ENCODE data around the gene COL18A1.
A peak's percentile ranks its signal among the peaks of the same experiment; 100 is the strongest.

COL18A1 gene

GRCh38 chr21:45480701-45481500 is 75.9 kb downstream of the COL18A1 start:
- H3K4me1 Mint-ChIP-seq, result peaks cover 25% of the 10 kb centered on the region
- no peak overlapping the region for H3K4me3 Mint-ChIP-seq
- no peaks in the 10 kb centered on the region for H3K9me3 Mint-ChIP-seq
- H3K36me3 Mint-ChIP-seq, result peaks cover 6% of the 10 kb centered on the region
- ATAC-seq, result no peak
- H3K27ac Mint-ChIP-seq, result no peak overlapping the region
- no peak for DNase-seq (ENCODE audit: low spot score in 2 of 2)

- Mint-ChIP-seq H3K9me3 (no peaks in the 10 kb centered on the region), H3K4me1 (peaks cover 25% of the 10 kb centered on the region), H3K27ac (no peak overlapping the region), H3K4me3 (no peak overlapping the region), H3K36me3 (peaks cover 6% of the 10 kb centered on the region)
- ATAC-seq (no peak), DNase-seq (ENCODE audit: low spot score in 2 of 2) (no peak)
Measured at GRCh38 chr21:45481566-45481965, 76.6 kb downstream of the COL18A1 start.

- Mint-ChIP-seq H3K27ac (peak overlapping the region; percentile 86), H3K36me3 (peaks cover 6% of the 10 kb centered on the region), H3K4me3 (peak overlapping the region; percentile 54), H3K9me3 (no peaks in the 10 kb centered on the region), H3K4me1 (peaks cover 25% of the 10 kb centered on the region)
- DNase-seq (ENCODE audit: low spot score in 2 of 2) (no peak), ATAC-seq (no peak)
Measured at GRCh38 chr21:45481977-45482898, 77.3 kb downstream of the COL18A1 start.

- no peaks in the 10 kb centered on the region for H3K9me3 Mint-ChIP-seq
- DNase-seq (ENCODE audit: low spot score in 2 of 2), result peak in 1 of 2 donors; percentile 62
- ATAC-seq, result peak; percentile 22
- peaks cover 6% of the 10 kb centered on the region for H3K36me3 Mint-ChIP-seq
- peak overlapping the region; percentile 86 for H3K27ac Mint-ChIP-seq
- peaks cover 20% of the 10 kb centered on the region for H3K4me1 Mint-ChIP-seq
- peak overlapping the region; percentile 54 for H3K4me3 Mint-ChIP-seq
Measured at GRCh38 chr21:45482899-45483821, 78.2 kb downstream of the COL18A1 start.

- peaks cover 11% of the 10 kb centered on the region for H3K4me1 Mint-ChIP-seq
- ATAC-seq, result no peak
- no peak overlapping the region for H3K4me3 Mint-ChIP-seq
Measured at GRCh38 chr21:45484318-45484717, 79.4 kb downstream of the COL18A1 start.

GRCh38 chr21:45485686-45486442 is 80.9 kb downstream of the COL18A1 start:
- Mint-ChIP-seq H3K36me3 (peaks cover 6% of the 10 kb centered on the region), H3K4me3 (no peak overlapping the region), H3K4me1 (peaks cover 7% of the 10 kb centered on the region), H3K9me3 (no peaks in the 10 kb centered on the region), H3K27ac (no peak overlapping the region)
- DNase-seq (ENCODE audit: low spot score in 2 of 2) (no peak), ATAC-seq (no peak)

More at GRCh38 chr21:45484318-45484717, 79.4 kb downstream of the COL18A1 start:
- DNase-seq (ENCODE audit: low spot score in 2 of 2), result no peak
- Mint-ChIP-seq H3K36me3 (peaks cover 6% of the 10 kb centered on the region), H3K27ac (no peak overlapping the region), H3K9me3 (no peaks in the 10 kb centered on the region)

GRCh38 chr21:45486443-45487160 is 81.6 kb downstream of the COL18A1 start:
- H3K4me3 Mint-ChIP-seq, result no peak overlapping the region
- H3K4me1 Mint-ChIP-seq, result peaks cover 7% of the 10 kb centered on the region
- no peak for DNase-seq (ENCODE audit: low spot score in 2 of 2)
- no peak for ATAC-seq
- peaks cover 6% of the 10 kb centered on the region for H3K36me3 Mint-ChIP-seq
- H3K9me3 Mint-ChIP-seq, result no peaks in the 10 kb centered on the region
- H3K27ac Mint-ChIP-seq, result no peak overlapping the region

- Mint-ChIP-seq H3K36me3 (peaks cover 6% of the 10 kb centered on the region), H3K4me1 (peaks cover 12% of the 10 kb centered on the region), H3K9me3 (no peaks in the 10 kb centered on the region), H3K4me3 (no peak overlapping the region), H3K27ac (no peak overlapping the region)
- DNase-seq (ENCODE audit: low spot score in 2 of 2) (no peak), ATAC-seq (no peak)
Measured at GRCh38 chr21:45487161-45487806, 82.3 kb downstream of the COL18A1 start.

GRCh38 chr21:45487891-45488600 is 83.1 kb downstream of the COL18A1 start:
- Mint-ChIP-seq H3K4me3 (no peak overlapping the region), H3K36me3 (peaks cover 6% of the 10 kb centered on the region), H3K9me3 (no peaks in the 10 kb centered on the region), H3K27ac (no peak overlapping the region), H3K4me1 (peaks cover 12% of the 10 kb centered on the region)
- DNase-seq (ENCODE audit: low spot score in 2 of 2) (no peak), ATAC-seq (no peak)

- Mint-ChIP-seq H3K4me3 (no peak overlapping the region), H3K36me3 (no peaks in the 10 kb centered on the region), H3K9me3 (no peaks in the 10 kb centered on the region), H3K27ac (no peak overlapping the region), H3K4me1 (peaks cover 9% of the 10 kb centered on the region)
- DNase-seq (ENCODE audit: low spot score in 2 of 2) (no peak), ATAC-seq (no peak)
Measured at GRCh38 chr21:45488931-45489721, 84.2 kb downstream of the COL18A1 start.

GRCh38 chr21:45489722-45489982 is 84.7 kb downstream of the COL18A1 start:
- Mint-ChIP-seq H3K4me3 (no peak overlapping the region), H3K27ac (no peak overlapping the region), H3K9me3 (no peaks in the 10 kb centered on the region), H3K4me1 (peaks cover 5% of the 10 kb centered on the region), H3K36me3 (no peaks in the 10 kb centered on the region)
- DNase-seq (ENCODE audit: low spot score in 2 of 2), result no peak
- no peak for ATAC-seq

GRCh38 chr21:45490049-45490731 is 85.2 kb downstream of the COL18A1 start:
- H3K36me3 Mint-ChIP-seq, result no peaks in the 10 kb centered on the region
- H3K4me3 Mint-ChIP-seq, result no peak overlapping the region
- peaks cover 5% of the 10 kb centered on the region for H3K4me1 Mint-ChIP-seq
- DNase-seq (ENCODE audit: low spot score in 2 of 2) (no peak), ATAC-seq (no peak)
- no peak overlapping the region for H3K27ac Mint-ChIP-seq
- H3K9me3 Mint-ChIP-seq, result no peaks in the 10 kb centered on the region
